GM21825 (cell line): ENCODE results near the gene SIGLEC10.
A peak's percentile ranks its signal among the peaks of the same experiment; 100 is the strongest.

Experiments used
- ATAC-seq: cut with Tn5 transposase; IDR thresholded peaks from one replicate; pipeline ENCODE4 v1.9.1; 2021; ENCODE audit warnings: mild to moderate bottlenecking, moderate library complexity; ENCODE audit not compliant: unreplicated experiment

The SIGLEC10 gene

GRCh38 chr19:51396175-51396574, 21.3 kb downstream of the SIGLEC10 start:
- no peak for ATAC-seq

- ATAC-seq: peak; percentile 82
These were observed 23.2 kb downstream of the SIGLEC10 start for GRCh38 chr19:51394050-51394836.

- no peak for ATAC-seq
These were observed 24.7 kb downstream of the SIGLEC10 start for GRCh38 chr19:51392701-51393100.

- no peak for ATAC-seq
These were observed 26.3 kb downstream of the SIGLEC10 start for GRCh38 chr19:51391073-51391611.

- ATAC-seq: no peak
These were observed 28.3 kb downstream of the SIGLEC10 start for GRCh38 chr19:51389143-51389542.

GRCh38 chr19:51387924-51388389, 29.5 kb downstream of the SIGLEC10 start, which contains the start of gene LIM2:
Gene LIM2 (minus strand): TSS chr19:51387974. CDS start chr19:51387443, 531 bp downstream.
- ATAC-seq: no peak

- no peak for ATAC-seq
These were observed 30.4 kb downstream of the SIGLEC10 start for GRCh38 chr19:51386882-51387520.

- ATAC-seq: no peak
These were observed 35.4 kb downstream of the SIGLEC10 start for GRCh38 chr19:51382004-51382403.

GRCh38 chr19:51380379-51380778, 37.1 kb downstream of the SIGLEC10 start:
- no peak for ATAC-seq

- ATAC-seq: no peak
These were observed 40.0 kb downstream of the SIGLEC10 start for GRCh38 chr19:51377422-51377821.

- peak; percentile 40 for ATAC-seq
These were observed 41.8 kb downstream of the SIGLEC10 start for GRCh38 chr19:51375504-51376221.

- no peak for ATAC-seq
These were observed 44.6 kb downstream of the SIGLEC10 start, which contains the start of gene NKG7 for GRCh38 chr19:51372649-51373504. Gene NKG7 (minus strand): TSS chr19:51372654. CDS start chr19:51372535, 119 bp downstream.

- no peak for ATAC-seq
These were observed 45.3 kb downstream of the SIGLEC10 start for GRCh38 chr19:51372021-51372648.

GRCh38 chr19:51371186-51371690, 46.2 kb downstream of the SIGLEC10 start:
- no peak for ATAC-seq

GRCh38 chr19:51370230-51370629, 47.2 kb downstream of the SIGLEC10 start:
- ATAC-seq: no peak

- no peak for ATAC-seq
These were observed 48.8 kb downstream of the SIGLEC10 start, which contains the start of gene CLDND2 for GRCh38 chr19:51368366-51369282. Gene CLDND2 (minus strand): TSS chr19:51369003. CDS start chr19:51368577, 426 bp downstream.

GRCh38 chr19:51367565-51368365, 49.7 kb downstream of the SIGLEC10 start:
- peak; percentile 60 for ATAC-seq

GRCh38 chr19:51367255-51367564, 50.2 kb downstream of the SIGLEC10 start:
- no peak for ATAC-seq
